Mesothelial cell of epicardium (in vitro differentiated cells): ENCODE measurements around the gene ARFGEF3. TPM values are rescaled to one million over a fixed set of nuclear protein-coding genes. Genes with fewer than 3 reads are reported as not detected.

Experiments
- DNase-seq, 2 experiments: peaks; one replicate each; pipeline ENCODE4 v3.0.0; 2021; ENCODE audit warnings: low spot score in 2 of 2; ENCODE audit not compliant: unreplicated experiment in 2 of 2
- H3K27ac Mint-ChIP-seq: 2 replicates; pipeline ENCODE4 v1.8.0; 2021; ENCODE audit warnings: mixed read lengths
- H3K27me3 Mint-ChIP-seq: 2 replicates; pipeline ENCODE4 v1.8.0; 2021; ENCODE audit warnings: low read depth, mixed read lengths
- H3K36me3 Mint-ChIP-seq: 2 replicates; pipeline ENCODE4 v1.8.0; 2021; ENCODE audit warnings: mixed read lengths
- H3K4me1 Mint-ChIP-seq: 2 replicates; pipeline ENCODE4 v1.8.0; 2021; ENCODE audit warnings: mixed read lengths
- H3K4me3 Mint-ChIP-seq: 2 replicates; pipeline ENCODE4 v1.8.0; 2021; ENCODE audit warnings: mild to moderate bottlenecking, moderate library complexity, mixed read lengths
- H3K9me3 Mint-ChIP-seq: 2 replicates; pipeline ENCODE4 v1.8.0; 2021; ENCODE audit warnings: mixed read lengths
- total RNA-seq: library from RNA; stranded (reverse); gene quantifications from 3 replicates; pipeline ENCODE4 v1.2.1, GENCODE V29; 2021
- TF ChIP-seq, protein P1 (sequence below): fragments of 200-600 bp; sonication (generic); IDR thresholded peaks from one replicate; pipeline ENCODE4 v1.5.0; 2021; ENCODE audit warnings: antibody characterized with exemption; ENCODE audit not compliant: unreplicated experiment

ARFGEF3 gene
- total RNA-seq, 1 donor from 2014 or later, result 6.1 TPM

DNA sequence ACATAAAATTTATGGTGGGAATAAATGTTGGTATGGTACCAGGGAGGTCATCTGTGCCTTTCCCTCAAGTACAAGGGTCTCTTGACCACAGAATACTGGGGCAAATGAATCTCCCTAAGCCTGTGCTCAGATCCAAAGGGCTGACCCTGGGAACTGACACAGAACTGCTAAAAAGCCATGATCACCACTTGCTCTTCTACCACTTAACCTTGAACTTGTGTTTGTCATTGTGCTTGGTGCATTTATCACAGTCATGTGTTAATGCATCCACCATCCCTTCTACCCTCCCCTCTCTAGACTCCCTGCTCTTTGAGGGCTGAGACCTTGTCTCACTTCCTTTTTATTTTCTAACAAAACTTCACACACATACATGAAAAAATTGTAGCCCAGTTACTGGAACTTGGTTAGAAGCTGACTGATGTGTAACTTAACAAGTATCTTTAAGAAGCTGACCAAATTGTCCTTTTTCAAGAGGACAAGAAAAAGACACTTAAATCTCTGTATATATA lies 102.7 kb downstream of the ARFGEF3 start:
- peaks cover 9% of the 10 kb centered on the region for H3K4me1 Mint-ChIP-seq
- no peaks in the 10 kb centered on the region for H3K9me3 Mint-ChIP-seq
- H3K27ac Mint-ChIP-seq, result no peak overlapping the region
- no peaks in the 10 kb centered on the region for H3K36me3 Mint-ChIP-seq
- TF ChIP-seq, protein P1, sequence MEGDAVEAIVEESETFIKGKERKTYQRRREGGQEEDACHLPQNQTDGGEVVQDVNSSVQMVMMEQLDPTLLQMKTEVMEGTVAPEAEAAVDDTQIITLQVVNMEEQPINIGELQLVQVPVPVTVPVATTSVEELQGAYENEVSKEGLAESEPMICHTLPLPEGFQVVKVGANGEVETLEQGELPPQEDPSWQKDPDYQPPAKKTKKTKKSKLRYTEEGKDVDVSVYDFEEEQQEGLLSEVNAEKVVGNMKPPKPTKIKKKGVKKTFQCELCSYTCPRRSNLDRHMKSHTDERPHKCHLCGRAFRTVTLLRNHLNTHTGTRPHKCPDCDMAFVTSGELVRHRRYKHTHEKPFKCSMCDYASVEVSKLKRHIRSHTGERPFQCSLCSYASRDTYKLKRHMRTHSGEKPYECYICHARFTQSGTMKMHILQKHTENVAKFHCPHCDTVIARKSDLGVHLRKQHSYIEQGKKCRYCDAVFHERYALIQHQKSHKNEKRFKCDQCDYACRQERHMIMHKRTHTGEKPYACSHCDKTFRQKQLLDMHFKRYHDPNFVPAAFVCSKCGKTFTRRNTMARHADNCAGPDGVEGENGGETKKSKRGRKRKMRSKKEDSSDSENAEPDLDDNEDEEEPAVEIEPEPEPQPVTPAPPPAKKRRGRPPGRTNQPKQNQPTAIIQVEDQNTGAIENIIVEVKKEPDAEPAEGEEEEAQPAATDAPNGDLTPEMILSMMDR, result no peak
- no peak overlapping the region for H3K4me3 Mint-ChIP-seq
- no peaks in the 10 kb centered on the region for H3K27me3 Mint-ChIP-seq
- no peak for DNase-seq

DNA sequence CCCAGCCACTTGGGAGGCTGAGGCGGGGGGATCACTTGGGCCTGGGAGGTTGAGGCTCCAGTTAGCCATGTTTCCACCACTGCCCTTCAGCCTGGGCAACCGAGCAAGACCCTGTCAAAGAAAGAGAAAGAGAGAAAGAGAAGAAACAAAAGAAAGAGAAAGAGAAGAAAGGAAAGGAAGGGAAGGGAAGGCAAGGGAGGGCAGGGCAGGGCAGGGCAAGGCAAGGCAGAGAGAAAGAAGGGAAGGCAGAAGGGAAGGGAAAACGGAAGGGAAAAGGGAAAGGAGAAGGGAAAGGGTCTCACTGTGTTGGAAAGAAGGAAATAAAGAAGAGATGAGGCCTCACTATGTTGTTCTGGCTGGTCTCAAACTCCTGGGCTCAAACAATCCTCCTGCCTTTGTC lies 104.4 kb downstream of the ARFGEF3 start:
- no peak overlapping the region for H3K27ac Mint-ChIP-seq
- TF ChIP-seq, protein P1, result no peak
- H3K4me1 Mint-ChIP-seq, result peaks cover 9% of the 10 kb centered on the region
- no peaks in the 10 kb centered on the region for H3K36me3 Mint-ChIP-seq
- DNase-seq, result no peak
- H3K9me3 Mint-ChIP-seq, result no peaks in the 10 kb centered on the region
- H3K27me3 Mint-ChIP-seq, result no peaks in the 10 kb centered on the region
- no peak overlapping the region for H3K4me3 Mint-ChIP-seq

DNA sequence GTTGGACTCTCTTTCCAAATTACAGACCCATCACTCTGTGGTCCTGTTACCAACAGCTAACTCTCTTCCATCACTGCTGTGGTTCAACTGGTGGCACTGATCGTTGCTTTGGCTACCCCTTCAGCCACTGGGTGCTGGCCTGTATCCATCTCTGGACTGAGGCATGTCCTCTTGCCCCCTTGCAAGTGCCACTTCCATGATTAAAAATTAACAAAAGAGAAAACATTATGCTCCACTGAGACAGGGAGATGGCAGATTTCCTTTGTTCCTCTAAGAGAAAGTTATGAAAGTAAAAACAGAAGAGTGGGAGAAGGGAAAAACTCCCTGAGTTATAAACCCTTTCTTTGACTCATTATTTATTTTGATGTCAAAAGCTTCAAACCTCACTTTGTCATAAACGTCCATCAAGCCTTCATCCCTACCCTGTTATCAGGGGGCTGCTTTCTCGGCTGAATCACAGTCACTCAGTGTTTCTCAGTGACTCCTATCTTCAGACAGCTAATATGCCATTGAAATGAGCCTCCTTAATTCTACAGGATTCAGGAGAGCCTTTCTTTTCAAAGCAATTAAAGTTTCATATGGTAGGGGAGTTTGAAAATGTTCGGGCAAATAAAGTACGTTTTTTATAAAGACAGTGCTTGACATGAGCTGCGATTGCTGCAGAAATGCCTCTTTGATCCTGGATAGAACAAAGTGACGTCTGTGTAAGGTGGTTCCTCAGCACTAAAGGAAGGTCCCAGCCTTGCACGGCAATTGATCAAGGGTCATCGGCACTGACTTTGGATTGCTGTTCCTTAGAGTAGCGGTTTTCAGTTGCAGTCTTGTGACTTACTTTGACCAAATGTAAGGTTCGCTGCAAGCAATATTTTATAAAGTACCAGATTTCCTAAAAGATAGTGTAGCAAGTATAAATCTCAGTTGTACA lies 106.5 kb downstream of the ARFGEF3 start:
- H3K36me3 Mint-ChIP-seq, result no peaks in the 10 kb centered on the region
- H3K27me3 Mint-ChIP-seq, result no peaks in the 10 kb centered on the region
- H3K9me3 Mint-ChIP-seq, result no peaks in the 10 kb centered on the region
- H3K4me1 Mint-ChIP-seq, result peaks cover 10% of the 10 kb centered on the region
- H3K27ac Mint-ChIP-seq, result peak overlapping the region; percentile 31
- no peak for DNase-seq
- TF ChIP-seq, protein P1, result no peak
- H3K4me3 Mint-ChIP-seq, result no peak overlapping the region

DNA sequence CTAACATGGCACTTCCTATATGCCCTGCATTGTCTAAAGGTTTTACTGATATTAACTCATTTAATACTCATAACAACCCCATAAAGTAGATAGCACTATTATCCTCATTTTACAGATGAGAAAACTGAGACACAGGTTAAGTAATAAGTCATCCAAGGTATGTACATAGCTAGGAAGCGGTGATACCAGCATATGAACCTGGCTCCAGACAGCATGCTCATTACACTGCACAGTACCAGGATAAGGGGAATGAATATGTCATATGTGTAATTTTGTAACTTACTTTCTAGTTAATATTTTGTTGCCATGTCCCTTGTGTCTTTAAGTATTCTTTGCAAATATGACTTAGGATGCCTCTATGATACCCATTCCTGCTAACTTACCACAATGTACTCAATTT lies 109.7 kb downstream of the ARFGEF3 start:
- TF ChIP-seq, protein P1, result no peak
- no peaks in the 10 kb centered on the region for H3K9me3 Mint-ChIP-seq
- no peaks in the 10 kb centered on the region for H3K36me3 Mint-ChIP-seq
- H3K27ac Mint-ChIP-seq, result no peak overlapping the region
- no peaks in the 10 kb centered on the region for H3K27me3 Mint-ChIP-seq
- peaks cover 11% of the 10 kb centered on the region for H3K4me1 Mint-ChIP-seq
- no peak overlapping the region for H3K4me3 Mint-ChIP-seq
- no peak for DNase-seq

DNA sequence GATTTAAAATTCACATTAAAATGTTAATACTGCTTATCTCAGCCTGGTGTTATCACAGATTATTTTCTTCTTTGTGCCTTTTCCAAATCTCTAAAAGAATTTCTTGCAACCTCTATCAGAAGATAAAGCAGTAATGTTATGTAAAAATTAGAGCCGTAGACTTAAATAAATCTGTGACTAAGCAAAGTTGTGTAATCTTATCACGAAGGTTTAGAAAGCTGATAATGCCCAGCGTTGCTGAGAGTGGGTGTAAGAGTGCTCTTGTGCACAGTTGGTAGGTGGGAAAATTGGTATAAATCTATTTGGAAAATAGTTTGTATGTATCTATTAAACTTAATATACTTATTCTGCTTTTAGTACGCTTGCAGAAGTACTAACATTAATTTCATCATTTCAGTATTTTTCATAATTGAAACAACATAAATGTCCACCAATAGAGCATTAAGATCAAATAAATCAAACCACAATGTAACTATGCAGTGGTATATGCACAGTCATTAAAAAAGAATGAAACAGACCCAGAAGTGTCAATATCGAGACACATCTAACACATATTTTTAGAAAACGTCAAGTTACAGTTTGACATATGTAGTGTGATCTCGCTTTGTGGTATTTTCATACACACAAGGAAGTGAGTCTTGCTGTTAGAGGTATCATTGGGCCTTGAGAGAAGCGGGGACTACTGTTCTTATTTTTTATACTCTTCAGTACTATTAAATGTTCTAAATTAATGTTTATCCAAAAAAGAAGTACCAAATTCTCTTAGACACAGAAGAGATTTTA lies 111.0 kb downstream of the ARFGEF3 start:
- Mint-ChIP-seq H3K9me3 (no peaks in the 10 kb centered on the region), H3K36me3 (no peaks in the 10 kb centered on the region), H3K27me3 (no peaks in the 10 kb centered on the region), H3K4me1 (peaks cover 11% of the 10 kb centered on the region), H3K4me3 (no peak overlapping the region), H3K27ac (no peak overlapping the region)
- DNase-seq, result no peak
- TF ChIP-seq, protein P1, result no peak
